ENCODE data around the gene MBD2.
"Not testable (repeated sequence)": the region's sequence is repeated elsewhere in the genome, so short reads cannot be mapped to it uniquely, and the experiment has no call there.

Gene MBD2

GRCh38 chr18:54224379-54225014 lies at the start of gene MBD2:
TSS of gene MBD2 (minus strand) at chr18:54224669. CDS start at chr18:54224559, 110 bp downstream.
- DNase-seq (ENCODE audit: low read depth): peak; percentile 45

DNA sequence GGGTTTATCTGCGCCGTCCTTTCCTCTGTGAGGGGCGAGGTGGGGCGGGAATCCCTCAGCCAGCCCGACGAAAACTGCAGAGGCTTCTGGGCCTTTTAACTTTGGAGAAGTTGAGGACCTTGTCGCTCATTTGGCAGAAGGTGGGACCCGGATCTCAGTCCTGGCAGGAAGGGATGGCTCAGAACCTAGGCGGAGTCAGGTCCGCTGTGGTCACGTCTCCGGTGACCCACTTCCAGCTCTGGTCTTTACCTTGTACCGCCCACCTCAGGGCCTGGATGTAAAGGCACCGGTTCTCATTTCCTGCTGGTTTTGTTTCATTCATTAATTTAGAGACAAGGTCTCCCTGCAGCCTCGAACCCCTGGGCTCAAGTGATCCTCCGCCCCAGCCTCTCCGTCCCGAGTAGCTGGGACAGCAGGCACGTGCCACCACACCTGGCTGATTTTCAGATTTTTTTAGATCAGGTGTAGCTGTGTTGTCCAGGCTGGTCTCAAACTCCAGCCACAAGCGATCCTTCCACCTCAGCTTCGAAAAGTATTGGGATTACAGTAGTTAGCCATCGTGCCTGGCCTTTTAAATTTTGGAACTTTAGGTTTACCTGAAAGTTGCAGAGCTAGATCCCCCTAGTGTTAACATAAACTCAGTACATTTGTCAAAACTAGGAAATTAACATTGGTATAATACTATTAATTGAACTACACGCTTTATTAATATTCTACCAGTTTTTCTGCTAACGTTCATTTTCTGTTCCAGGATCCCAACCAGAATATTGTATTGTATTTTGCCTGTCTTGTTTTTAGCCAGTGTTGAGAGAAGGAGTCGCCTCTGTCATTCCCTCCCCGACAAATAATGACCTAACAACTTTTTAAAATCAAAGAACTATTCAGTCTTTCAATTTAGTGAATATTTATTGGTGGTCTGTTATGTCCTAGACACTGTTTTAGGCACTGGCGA lies 45.7 kb upstream of the MBD2 start:
- no peak for DNase-seq (ENCODE audit: low read depth)

DNA sequence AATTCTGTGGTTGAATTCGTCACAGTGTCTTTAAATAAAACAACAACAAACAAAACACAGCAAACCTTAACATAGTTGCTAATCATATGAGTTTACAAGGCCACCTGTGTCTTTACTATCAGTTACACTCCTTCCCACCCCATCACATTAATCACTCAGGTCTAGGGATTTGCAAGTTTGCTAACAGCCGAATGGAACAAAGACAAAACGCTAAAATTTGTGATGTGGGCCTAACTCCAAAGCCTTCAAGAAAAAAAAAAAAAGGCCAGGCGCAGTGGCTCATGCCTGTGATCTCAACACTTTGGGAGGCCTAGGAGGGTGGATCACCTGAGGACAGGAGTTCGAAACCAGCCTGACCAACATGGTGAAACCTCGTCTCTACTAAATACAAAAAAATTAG lies 44.3 kb upstream of the MBD2 start:
- no peak for DNase-seq (ENCODE audit: low read depth)

- DNase-seq (ENCODE audit: low read depth): no peak
These were observed 43.2 kb upstream of the MBD2 start for GRCh38 chr18:54267701-54268100.

DNA sequence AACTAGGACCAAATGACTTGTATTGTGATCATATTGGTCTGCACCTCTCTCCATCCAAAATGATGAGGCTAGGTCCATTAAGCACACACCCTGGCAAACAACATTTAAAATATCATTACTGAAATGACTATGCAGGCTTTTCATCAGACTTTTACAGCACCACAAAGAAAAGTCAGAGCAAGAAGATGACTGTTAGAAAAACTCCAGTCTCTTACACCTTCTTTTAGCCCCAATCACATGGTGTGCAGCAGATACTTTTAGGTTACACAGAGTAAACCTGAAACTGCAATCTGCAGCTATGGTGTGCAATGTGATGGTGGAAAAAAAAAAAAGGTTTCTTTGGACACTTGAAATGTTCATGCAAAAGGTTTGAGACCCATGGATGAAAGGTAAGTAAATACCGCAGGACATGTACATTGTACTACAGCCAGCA lies 39.5 kb upstream of the MBD2 start:
- no peak for DNase-seq (ENCODE audit: low read depth)

DNA sequence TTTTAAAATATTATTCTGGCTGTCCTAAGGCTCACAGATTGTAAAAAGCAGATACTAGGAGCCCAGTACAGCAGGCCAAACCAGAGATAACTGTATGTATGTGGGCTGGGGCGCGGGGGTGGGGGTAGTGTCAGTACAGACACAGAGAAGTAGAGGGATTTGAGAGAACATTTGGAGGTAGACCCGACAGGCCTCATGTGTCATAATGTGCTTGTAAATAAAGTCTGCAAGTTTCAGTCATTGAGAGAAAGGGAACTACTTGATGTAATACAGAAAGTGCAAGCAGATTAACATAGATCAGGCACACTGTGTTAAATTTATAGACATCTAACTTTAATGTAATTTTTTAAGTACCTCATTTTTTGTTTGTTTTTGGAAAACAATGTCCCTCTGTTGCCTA lies 37.4 kb upstream of the MBD2 start:
- no peak for DNase-seq (ENCODE audit: low read depth)

DNA sequence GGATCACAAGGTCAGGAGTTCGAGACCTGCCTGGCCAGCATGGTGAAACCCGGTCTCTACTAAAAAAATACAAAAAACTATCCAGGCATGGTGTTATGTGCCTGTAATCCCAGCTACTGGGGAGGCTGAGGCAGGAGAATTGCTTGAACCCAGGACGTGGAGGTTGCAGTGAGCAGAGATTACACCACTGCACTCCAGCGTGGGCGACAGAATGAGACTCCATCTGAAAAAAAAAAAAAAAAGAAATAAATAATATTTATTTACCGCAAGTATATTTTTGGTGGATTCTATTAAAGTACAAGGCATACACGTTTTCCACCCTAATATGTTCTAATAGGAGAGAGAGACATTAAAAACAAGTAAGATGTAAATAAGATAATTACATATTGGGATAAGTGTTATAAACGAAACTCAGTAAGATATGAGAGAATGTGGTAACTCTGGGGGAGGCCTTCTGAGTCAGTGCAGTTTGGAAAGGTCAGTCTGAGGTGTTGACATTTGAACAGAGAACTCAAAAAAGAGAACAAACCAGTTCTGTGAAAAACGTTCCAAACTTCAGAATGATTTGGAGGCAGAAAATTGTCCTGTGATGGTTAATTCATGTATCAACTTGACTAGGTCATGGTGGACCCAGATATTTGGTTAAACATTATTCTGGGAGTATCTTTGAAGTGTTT lies 36.1 kb upstream of the MBD2 start:
- DNase-seq (ENCODE audit: low read depth): no peak

- DNase-seq (ENCODE audit: low read depth): not testable (repeated sequence)
These were observed 33.3 kb upstream of the MBD2 start for GRCh38 chr18:54257818-54258217.

- no peak for DNase-seq (ENCODE audit: low read depth)
These were observed 32.5 kb upstream of the MBD2 start for GRCh38 chr18:54257015-54257414.

DNA sequence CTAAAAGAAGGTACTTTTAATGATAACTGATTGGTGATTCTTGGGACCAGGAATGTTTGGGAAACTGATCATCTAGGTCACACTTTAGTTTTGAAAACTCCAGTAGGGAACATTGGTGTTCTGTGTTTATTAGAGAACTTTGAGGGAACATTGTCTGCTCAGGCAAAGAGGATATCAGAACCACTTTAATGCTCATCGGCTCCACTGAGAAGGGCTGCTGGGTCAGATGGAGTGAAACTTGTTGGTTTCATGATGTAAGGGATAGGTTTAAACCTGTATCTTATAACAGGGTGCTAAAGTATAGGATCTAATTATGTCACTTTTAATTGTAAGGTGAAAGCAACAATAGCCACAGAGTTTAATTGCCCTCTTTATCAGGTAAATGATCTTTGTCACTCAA lies 30.7 kb upstream of the MBD2 start:
- no peak for DNase-seq (ENCODE audit: low read depth)

GRCh38 chr18:54254265-54254758 lies 29.8 kb upstream of the MBD2 start:
- DNase-seq (ENCODE audit: low read depth): no peak

DNA sequence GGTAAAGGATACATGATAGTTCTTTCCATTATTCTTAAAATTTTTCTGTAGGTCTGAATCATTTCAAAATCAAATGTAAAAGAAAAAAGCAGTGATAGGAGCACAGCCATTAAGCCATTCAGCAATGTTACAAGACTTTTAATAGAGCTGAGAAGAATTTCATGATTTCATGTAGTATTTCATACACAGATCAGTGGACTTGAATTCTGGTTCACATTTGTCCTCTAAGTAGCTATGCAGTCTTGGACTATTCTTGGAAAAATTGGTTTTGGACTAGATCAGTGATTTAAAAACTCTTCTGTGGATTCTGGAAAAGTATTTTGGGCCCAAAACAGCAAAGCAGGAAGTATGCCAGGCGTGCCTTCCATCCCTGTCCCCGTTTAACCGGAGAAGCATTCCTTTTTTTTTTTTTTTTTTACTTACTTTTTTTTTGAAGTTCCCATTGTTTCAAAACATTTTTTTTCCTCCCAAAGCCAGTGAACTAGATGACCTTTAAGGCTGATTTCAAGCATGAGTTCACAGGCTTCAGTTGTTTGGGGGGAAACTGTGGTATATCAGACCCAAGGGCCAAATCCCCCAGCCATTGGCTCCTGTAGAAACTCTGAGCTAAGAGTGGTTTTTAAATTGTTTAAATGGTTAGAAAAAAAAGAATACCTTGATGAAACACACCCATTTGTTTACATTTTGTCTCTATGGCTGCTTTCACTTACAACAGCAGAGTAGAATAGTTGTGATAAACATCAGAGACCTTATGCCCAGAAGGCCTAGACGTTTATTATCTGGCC lies 27.3 kb upstream of the MBD2 start:
- DNase-seq (ENCODE audit: low read depth): no peak

DNA sequence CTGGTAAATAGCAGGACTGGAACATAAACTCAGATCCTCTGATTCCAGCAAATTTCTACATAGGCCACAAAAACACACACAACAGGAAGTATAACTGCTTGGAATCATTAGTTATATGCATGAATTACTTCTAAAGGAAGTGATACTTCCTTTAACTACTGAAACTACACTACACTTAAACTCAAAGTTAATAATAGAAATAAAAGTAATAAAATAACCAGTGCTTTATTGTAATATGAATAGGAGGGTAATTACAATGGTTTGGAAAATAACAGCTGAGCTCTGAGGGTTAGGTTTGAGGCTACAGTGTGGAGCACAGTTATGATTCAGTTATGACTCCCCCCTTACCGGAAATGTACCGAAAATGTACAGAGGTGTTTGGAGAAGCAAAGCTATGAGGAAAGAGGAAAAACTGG lies 26.4 kb upstream of the MBD2 start:
- no peak for DNase-seq (ENCODE audit: low read depth)

- DNase-seq (ENCODE audit: low read depth): no peak
These were observed 23.2 kb upstream of the MBD2 start for GRCh38 chr18:54247511-54248175.

DNA sequence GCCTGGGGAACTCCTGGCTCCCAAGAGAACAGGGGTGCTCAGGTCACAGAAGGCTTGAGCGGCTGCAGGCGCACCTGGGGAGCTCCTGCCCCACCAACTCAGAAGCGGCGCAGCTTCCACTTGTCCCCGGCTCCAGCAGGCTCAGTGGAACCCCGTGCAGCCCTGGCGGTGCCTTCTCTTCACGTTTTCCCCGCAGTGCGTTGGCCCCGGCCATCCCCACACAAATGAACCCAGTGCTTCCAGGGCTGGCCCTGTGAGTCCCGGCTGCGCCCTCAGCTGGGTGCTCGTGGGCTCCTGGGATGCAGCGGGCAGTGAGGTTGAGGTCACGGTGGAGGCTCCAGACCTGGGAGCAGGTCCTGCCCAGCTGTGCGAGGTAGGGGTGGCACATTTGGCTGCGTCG lies 17.9 kb upstream of the MBD2 start:
- no peak for DNase-seq (ENCODE audit: low read depth)

DNA sequence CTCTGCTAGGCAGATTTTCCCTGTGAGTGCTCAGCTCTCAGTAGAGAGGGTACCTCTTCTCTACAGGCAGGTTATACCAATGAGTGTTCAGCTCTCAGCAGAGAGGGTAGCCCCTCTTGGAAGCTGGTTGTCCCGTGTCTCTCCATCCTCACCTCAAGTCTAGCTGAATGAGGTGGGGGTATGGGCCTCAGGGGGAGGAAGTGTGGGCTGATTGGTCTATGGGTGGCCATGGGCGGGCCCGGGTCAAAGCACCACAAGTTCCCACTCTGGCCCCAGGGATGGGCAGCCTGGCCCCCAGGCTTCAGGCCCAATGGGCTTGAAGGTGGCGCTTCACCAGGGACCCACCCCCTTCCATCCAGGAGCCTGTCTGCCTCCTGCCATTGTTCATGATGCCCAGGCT lies 17.0 kb upstream of the MBD2 start:
- no peak for DNase-seq (ENCODE audit: low read depth)

GRCh38 chr18:54240629-54241107 lies 16.2 kb upstream of the MBD2 start:
- DNase-seq (ENCODE audit: low read depth): no peak

- DNase-seq (ENCODE audit: low read depth): no peak
These were observed 15.1 kb upstream of the MBD2 start for GRCh38 chr18:54239601-54240000.

DNA sequence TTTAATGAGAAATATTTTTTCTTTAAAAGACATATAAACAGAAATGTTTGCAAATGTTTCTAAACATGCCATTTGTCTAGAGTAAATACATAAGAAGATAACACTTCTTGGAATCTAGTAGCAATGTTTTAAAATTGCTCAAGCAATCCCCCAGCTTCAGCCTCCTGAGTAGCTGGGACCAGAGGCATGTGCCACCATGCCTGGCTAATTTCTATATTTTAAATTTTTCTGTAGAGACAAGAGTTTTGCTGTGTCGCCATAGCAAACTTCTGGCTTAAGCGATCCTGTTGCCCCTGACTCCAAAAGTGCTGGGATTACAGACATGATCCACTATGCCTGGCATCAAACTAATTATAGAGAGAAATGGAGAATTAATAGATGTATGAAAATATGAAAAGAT lies 14.6 kb upstream of the MBD2 start:
- DNase-seq (ENCODE audit: low read depth): no peak

- DNase-seq (ENCODE audit: low read depth): no peak
These were observed 13.9 kb upstream of the MBD2 start for GRCh38 chr18:54238173-54238936.
